Skeletal muscle tissue (tissue), 4 donors: Measurements from ENCODE around the gene BASP1. TPM values are rescaled to one million over a fixed set of nuclear protein-coding genes. Genes with fewer than 3 reads are reported as not detected.
"Not testable (repeated sequence)": the region's sequence is repeated elsewhere in the genome, so short reads cannot be mapped to it uniquely, and the experiment has no call there.

Source experiments
- H3K27ac ChIP-seq: one replicate; pipeline ENCODE4 v1.7.0; 2013; ENCODE audit warnings: mild to moderate bottlenecking, low read depth, low read length, inconsistent platforms
- H3K27me3 ChIP-seq, 3 donors: one replicate each; pipeline ENCODE4 v1.7.0; 2013; ENCODE audit warnings: low read length in 3 of 3; ENCODE audit not compliant: control insufficient read depth in 3 of 3, insufficient read depth in 3 of 3
- H3K36me3 ChIP-seq, 3 donors: one replicate each; pipeline ENCODE4 v1.7.0; 2013; ENCODE audit warnings: low read length in 3 of 3; ENCODE audit not compliant: control insufficient read depth in 3 of 3, insufficient read depth in 3 of 3
- H3K4me1 ChIP-seq, 3 donors: one replicate each; pipeline ENCODE4 v1.7.0; 2013; ENCODE audit warnings: low read length in 3 of 3, mild to moderate bottlenecking in 3 of 3; ENCODE audit not compliant: control insufficient read depth in 3 of 3, insufficient read depth in 3 of 3
- H3K4me3 ChIP-seq, 3 donors: one replicate each; pipeline ENCODE4 v1.7.0; 2013; ENCODE audit warnings: low read length in 3 of 3
- H3K9ac ChIP-seq, 3 donors: one replicate each; pipeline ENCODE4 v1.7.0; 2013; ENCODE audit warnings: low read length in 3 of 3, mild to moderate bottlenecking in 3 of 3, moderate library complexity in 2 of 3, low read depth in 1 of 3
- H3K9me3 ChIP-seq, 3 donors: one replicate each; pipeline ENCODE4 v1.7.0; 2013; ENCODE audit warnings: low read length in 3 of 3; ENCODE audit not compliant: control insufficient read depth in 3 of 3
- total RNA-seq: library from RNA; depleted of rRNA; stranded (reverse); fragments of >200 nt; gene quantifications from one replicate; pipeline ENCODE4 v1.2.3, GENCODE V29; 2014
- donor health status: Osteomylitis.

BASP1 gene
- total RNA-seq, 1 donor from 2014 or later, result 12.5 TPM

GRCh38 chr5:17309462-17309861 lies 92.0 kb downstream of the BASP1 start:
- H3K27me3 ChIP-seq, result no peaks in the 10 kb centered on the region
- H3K36me3 ChIP-seq, result no peaks in the 10 kb centered on the region
- no peak overlapping the region for H3K9ac ChIP-seq
- peaks cover 0 to 2% (median 0%) of the 10 kb centered on the region in 3 donors for H3K9me3 ChIP-seq
- no peak overlapping the region for H3K27ac ChIP-seq
- H3K4me3 ChIP-seq, result no peak overlapping the region
- H3K4me1 ChIP-seq, result no peaks in the 10 kb centered on the region

GRCh38 chr5:17310502-17310901 lies 93.1 kb downstream of the BASP1 start:
- H3K4me3 ChIP-seq, result not testable (repeated sequence)

GRCh38 chr5:17311811-17312210 lies 94.4 kb downstream of the BASP1 start:
- H3K27me3 ChIP-seq, H3K9ac ChIP-seq: not testable (repeated sequence)

More at GRCh38 chr5:17310502-17310901, 93.1 kb downstream of the BASP1 start:
- H3K9me3 ChIP-seq, H3K27ac ChIP-seq, H3K4me1 ChIP-seq, H3K9ac ChIP-seq, H3K36me3 ChIP-seq, H3K27me3 ChIP-seq: not testable (repeated sequence)

DNA sequence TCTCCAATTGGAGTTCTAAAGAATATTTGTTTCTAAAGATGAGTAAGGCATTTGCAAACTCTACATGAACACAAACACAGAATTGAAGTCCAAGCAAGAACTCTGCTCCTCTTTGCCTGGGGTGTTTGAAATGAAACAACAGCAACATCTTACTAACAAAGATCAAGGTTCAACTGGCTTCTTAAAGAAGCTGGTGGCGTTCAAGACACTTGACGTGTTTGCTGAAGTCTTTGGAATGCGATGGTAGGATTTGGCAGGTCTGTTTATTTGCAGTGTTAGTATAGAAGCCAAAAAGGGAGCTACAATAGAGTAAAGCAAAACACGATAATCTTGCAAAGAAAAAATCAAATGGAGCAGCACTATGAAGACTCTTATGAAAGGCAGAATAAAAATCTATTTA lies 94.9 kb downstream of the BASP1 start:
- no peak overlapping the region for H3K9ac ChIP-seq
- peaks cover 0 to 7% (median 0%) of the 10 kb centered on the region in 3 donors for H3K4me1 ChIP-seq
- no peaks in the 10 kb centered on the region for H3K36me3 ChIP-seq
- H3K4me3 ChIP-seq, result no peak overlapping the region
- no peaks in the 10 kb centered on the region for H3K27me3 ChIP-seq
- H3K9me3 ChIP-seq, result no peaks in the 10 kb centered on the region
- no peak overlapping the region for H3K27ac ChIP-seq

More at GRCh38 chr5:17311811-17312210, 94.4 kb downstream of the BASP1 start:
- not testable (repeated sequence) for H3K4me3 ChIP-seq, H3K9me3 ChIP-seq, H3K27ac ChIP-seq, H3K36me3 ChIP-seq, H3K4me1 ChIP-seq

DNA sequence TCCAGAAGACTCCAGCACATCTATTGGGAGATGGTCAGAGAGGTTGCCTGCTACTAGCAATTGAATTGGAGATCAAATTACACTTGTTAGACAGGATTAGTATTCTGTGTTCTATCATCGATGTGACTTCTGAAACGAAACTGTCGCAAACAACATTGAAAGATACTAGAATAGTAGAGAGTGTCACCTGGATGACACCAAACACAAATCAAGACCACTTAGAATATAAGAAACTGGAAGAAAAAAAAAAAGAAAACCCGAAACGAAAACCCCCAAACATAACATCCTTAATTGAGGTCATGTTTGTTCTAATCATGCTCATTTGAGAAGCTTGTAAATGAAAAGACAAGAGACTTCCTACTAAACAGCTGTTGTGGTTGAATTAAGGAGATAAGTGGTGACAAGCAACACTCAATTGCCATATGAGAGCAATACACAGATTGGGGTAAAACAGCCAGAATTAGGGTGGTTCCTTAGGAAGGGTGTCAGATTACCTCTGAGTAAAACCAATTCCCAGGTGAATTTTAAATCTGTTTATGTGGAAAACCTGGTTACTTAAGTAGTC lies 97.6 kb downstream of the BASP1 start:
- Histone ChIP-seq H3K4me1 (peaks cover 0 to 7% (median 0%) of the 10 kb centered on the region in 3 donors), H3K27me3 (no peaks in the 10 kb centered on the region), H3K9ac (no peak overlapping the region), H3K9me3 (no peaks in the 10 kb centered on the region), H3K36me3 (no peaks in the 10 kb centered on the region), H3K4me3 (no peak overlapping the region), H3K27ac (no peak overlapping the region)

GRCh38 chr5:17315710-17316221 lies 98.3 kb downstream of the BASP1 start:
- Histone ChIP-seq H3K27ac (no peak overlapping the region), H3K9me3 (no peaks in the 10 kb centered on the region), H3K4me3 (no peak overlapping the region), H3K27me3 (no peaks in the 10 kb centered on the region), H3K36me3 (no peaks in the 10 kb centered on the region), H3K9ac (no peak overlapping the region), H3K4me1 (peaks cover 0 to 7% (median 0%) of the 10 kb centered on the region in 3 donors)

DNA sequence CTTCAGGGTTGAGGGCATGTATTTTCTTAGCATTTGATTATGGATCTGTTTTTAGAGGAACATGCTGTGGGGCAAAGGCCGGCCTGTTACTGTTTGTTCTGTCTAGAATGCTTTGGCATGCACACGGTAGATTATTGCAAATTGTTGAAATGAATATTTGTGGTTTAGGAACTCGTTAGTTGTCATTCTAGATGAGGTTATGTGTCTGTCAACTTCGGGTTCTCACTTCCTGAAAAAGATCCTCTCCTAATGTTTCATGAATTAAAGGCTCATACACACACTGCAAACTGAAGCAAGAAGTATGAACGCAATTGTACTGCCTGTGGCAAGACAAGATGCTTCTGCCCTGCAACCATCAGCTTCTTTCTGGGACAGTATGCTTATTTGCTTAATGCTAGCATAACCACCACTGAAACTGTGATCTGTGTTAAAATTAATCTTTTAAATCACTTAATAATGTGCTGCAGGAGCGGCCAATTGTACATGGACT lies 99.6 kb downstream of the BASP1 start:
- Histone ChIP-seq H3K4me1 (peaks cover 0 to 7% (median 0%) of the 10 kb centered on the region in 3 donors), H3K4me3 (no peak overlapping the region), H3K9ac (no peak overlapping the region), H3K27ac (no peak overlapping the region), H3K27me3 (no peaks in the 10 kb centered on the region), H3K9me3 (no peaks in the 10 kb centered on the region), H3K36me3 (no peaks in the 10 kb centered on the region)

DNA sequence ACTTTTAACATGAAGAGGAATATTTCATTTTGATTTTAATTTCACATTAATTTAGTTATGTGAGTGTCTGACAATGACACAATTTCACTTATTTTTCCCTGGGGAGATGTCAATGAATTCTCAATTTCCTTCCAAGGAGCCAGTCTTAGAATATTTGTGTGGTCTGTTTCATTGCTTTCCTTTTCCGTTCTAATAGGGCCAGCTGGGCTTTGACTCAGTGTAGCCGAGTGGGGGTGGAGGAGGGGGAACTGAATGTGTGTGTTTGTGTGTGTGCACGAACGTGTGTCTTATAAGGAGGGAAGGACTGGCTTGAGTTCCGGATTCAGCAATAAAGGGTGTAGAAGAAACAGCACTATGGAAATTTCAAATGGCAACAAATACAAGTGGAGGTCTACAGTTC lies 100.0 kb downstream of the BASP1 start:
- H3K4me3 ChIP-seq, result no peak overlapping the region
- no peaks in the 10 kb centered on the region for H3K27me3 ChIP-seq
- peaks cover 0 to 7% (median 0%) of the 10 kb centered on the region in 3 donors for H3K4me1 ChIP-seq
- no peaks in the 10 kb centered on the region for H3K36me3 ChIP-seq
- H3K27ac ChIP-seq, result no peak overlapping the region
- no peak overlapping the region for H3K9ac ChIP-seq
- H3K9me3 ChIP-seq, result no peaks in the 10 kb centered on the region

DNA sequence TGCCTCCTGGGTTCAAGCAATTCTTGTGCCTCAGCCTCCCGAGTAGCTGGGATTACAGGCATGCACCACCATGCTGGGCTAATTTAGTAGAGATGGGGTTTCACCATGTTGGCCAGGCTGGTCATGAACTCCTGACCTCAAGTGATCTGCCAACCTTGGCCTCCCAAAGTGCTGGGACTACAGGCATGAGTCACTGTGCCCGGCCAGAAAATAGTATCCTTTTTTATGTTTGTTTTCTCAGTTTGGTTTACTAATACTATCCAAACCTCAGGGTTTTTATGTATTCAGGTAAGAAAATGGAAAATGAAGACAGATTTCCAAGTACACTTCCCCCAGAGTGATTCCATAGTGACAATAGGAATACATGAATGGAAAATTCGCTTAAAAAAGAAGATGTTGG lies 101.7 kb downstream of the BASP1 start:
- H3K27me3 ChIP-seq, H3K27ac ChIP-seq, H3K4me1 ChIP-seq, H3K36me3 ChIP-seq, H3K9ac ChIP-seq, H3K9me3 ChIP-seq, H3K4me3 ChIP-seq: not testable (repeated sequence)

GRCh38 chr5:17325770-17326599 lies 108.6 kb downstream of the BASP1 start:
- no peak overlapping the region for H3K27ac ChIP-seq
- no peak overlapping the region for H3K4me3 ChIP-seq
- H3K9me3 ChIP-seq, result no peaks in the 10 kb centered on the region
- no peaks in the 10 kb centered on the region for H3K27me3 ChIP-seq
- no peak overlapping the region for H3K9ac ChIP-seq
- no peaks in the 10 kb centered on the region for H3K4me1 ChIP-seq
- H3K36me3 ChIP-seq, result no peaks in the 10 kb centered on the region
